ENCODE measurements around the gene HSPA14.

GRCh38 chr10:14822879-14823755 is 15.0 kb upstream of the HSPA14 start:
- TF ChIP-seq CTCF (conservative IDR thresholded peaks at IDR 0.05; ENCODE audit: low read depth, low read length) (peak; percentile 70), EZH2phosphoT487 (IDR thresholded peaks at IDR 0.05; ENCODE audit: borderline replicate concordance, low read length) (no peak)
